ENCODE data around the gene PRKCE.

The PRKCE gene

DNA sequence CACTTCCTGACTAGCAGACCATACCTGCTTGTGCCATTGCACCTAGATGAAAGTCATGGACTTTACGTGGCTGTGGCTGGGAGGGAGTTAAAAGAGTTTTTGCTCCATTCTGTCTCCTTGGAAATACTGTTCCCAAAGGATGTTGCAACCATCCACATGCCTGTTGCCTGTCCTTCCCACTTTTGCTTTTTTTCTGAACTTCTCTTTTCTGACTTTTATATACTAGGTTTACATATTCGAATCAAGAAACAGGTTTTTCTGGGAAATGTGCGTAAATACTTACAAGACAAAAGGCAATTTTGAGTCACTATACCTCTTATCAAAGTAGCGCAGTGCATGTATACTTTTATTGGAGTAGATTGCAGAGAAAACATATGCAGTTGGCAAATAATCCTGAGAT is 244.8 kb downstream of the PRKCE start:
- Histone ChIP-seq H3K4me1 (ENCODE audit: control insufficient read depth in 1 of 2, insufficient read depth in 2 of 2, low read length in 2 of 2) (peaks cover 22 to 25% of the 10 kb centered on the region in 2 donors), H3K27ac (ENCODE audit: low read depth, low read length) (no peak overlapping the region), H3K9me3 (ENCODE audit: control insufficient read depth in 1 of 2, low read length in 2 of 2) (no peaks in the 10 kb centered on the region), H3K27me3 (ENCODE audit: control insufficient read depth in 1 of 2, insufficient read depth in 2 of 2, low read length in 2 of 2) (no peaks in the 10 kb centered on the region), H3K36me3 (ENCODE audit: control insufficient read depth in 1 of 2, insufficient read depth in 2 of 2, low read length in 2 of 2) (no peaks in the 10 kb centered on the region), H3K9ac (ENCODE audit: low read depth in 1 of 2, low read length in 2 of 2) (no peak overlapping the region), H3K4me3 (ENCODE audit: low read depth in 1 of 2, low read length in 2 of 2) (no peak overlapping the region)

DNA sequence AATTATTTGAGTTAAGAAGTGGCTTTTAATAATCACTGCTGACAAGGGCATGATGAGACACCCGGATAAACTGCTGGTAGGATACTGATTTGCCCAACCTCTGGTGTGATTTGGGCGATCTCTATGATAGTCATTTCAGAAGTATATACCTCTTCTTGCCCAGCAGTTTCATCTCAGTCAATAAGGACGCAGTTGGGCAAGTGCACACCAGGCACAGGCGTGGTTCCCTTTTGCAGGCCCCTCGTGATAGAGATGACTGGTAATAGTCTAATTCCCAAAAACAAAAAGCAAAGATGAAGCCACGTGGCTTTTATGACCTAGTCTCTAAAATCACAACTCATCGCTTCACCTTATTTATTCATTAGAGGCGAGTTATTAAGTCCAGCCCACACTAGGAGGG is 246.4 kb downstream of the PRKCE start:
- no peak overlapping the region for H3K4me3 ChIP-seq (ENCODE audit: low read depth in 1 of 2, low read length in 2 of 2)
- H3K9ac ChIP-seq (ENCODE audit: low read depth in 1 of 2, low read length in 2 of 2), result no peak overlapping the region
- H3K36me3 ChIP-seq (ENCODE audit: control insufficient read depth in 1 of 2, insufficient read depth in 2 of 2, low read length in 2 of 2), result no peaks in the 10 kb centered on the region
- peaks cover 7 to 10% of the 10 kb centered on the region in 2 donors for H3K4me1 ChIP-seq (ENCODE audit: control insufficient read depth in 1 of 2, insufficient read depth in 2 of 2, low read length in 2 of 2)
- H3K9me3 ChIP-seq (ENCODE audit: control insufficient read depth in 1 of 2, low read length in 2 of 2), result no peaks in the 10 kb centered on the region
- H3K27me3 ChIP-seq (ENCODE audit: control insufficient read depth in 1 of 2, insufficient read depth in 2 of 2, low read length in 2 of 2), result no peaks in the 10 kb centered on the region
- H3K27ac ChIP-seq (ENCODE audit: low read depth, low read length), result no peak overlapping the region

DNA sequence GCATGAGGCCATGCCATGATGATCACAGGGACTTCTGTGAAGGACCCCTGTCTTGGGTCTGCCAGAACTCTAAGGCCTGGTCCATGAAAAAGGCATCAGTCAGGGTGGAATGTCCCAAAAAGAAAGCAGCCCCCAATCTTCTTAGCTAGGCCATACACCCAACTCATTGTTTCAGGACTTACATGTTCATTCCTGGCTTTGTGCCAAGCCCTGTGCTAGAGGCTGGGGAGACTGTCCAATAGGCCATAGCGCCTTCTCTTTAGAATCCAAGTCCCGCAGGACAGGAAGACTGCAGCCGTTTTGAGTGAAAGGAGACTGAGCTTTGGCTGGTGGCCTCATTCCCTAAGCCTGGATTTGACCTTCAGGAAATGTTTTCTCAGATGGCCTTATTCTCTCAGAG is 247.3 kb downstream of the PRKCE start:
- H3K27ac ChIP-seq (ENCODE audit: low read depth, low read length), result no peak overlapping the region
- no peak overlapping the region for H3K9ac ChIP-seq (ENCODE audit: low read depth in 1 of 2, low read length in 2 of 2)
- H3K4me1 ChIP-seq (ENCODE audit: control insufficient read depth in 1 of 2, insufficient read depth in 2 of 2, low read length in 2 of 2), result peaks cover 4 to 7% of the 10 kb centered on the region in 2 donors
- no peaks in the 10 kb centered on the region for H3K27me3 ChIP-seq (ENCODE audit: control insufficient read depth in 1 of 2, insufficient read depth in 2 of 2, low read length in 2 of 2)
- H3K4me3 ChIP-seq (ENCODE audit: low read depth in 1 of 2, low read length in 2 of 2), result no peak overlapping the region
- H3K36me3 ChIP-seq (ENCODE audit: control insufficient read depth in 1 of 2, insufficient read depth in 2 of 2, low read length in 2 of 2), result no peaks in the 10 kb centered on the region
- H3K9me3 ChIP-seq (ENCODE audit: control insufficient read depth in 1 of 2, low read length in 2 of 2), result no peaks in the 10 kb centered on the region

GRCh38 chr2:45899926-45900325 is 248.5 kb downstream of the PRKCE start:
- Histone ChIP-seq H3K27ac (ENCODE audit: low read depth, low read length) (no peak overlapping the region), H3K9ac (ENCODE audit: low read depth in 1 of 2, low read length in 2 of 2) (no peak overlapping the region), H3K4me1 (ENCODE audit: control insufficient read depth in 1 of 2, insufficient read depth in 2 of 2, low read length in 2 of 2) (peaks cover 0 to 4% of the 10 kb centered on the region in 2 donors), H3K4me3 (ENCODE audit: low read depth in 1 of 2, low read length in 2 of 2) (no peak overlapping the region), H3K36me3 (ENCODE audit: control insufficient read depth in 1 of 2, insufficient read depth in 2 of 2, low read length in 2 of 2) (no peaks in the 10 kb centered on the region), H3K9me3 (ENCODE audit: control insufficient read depth in 1 of 2, low read length in 2 of 2) (no peaks in the 10 kb centered on the region), H3K27me3 (ENCODE audit: control insufficient read depth in 1 of 2, insufficient read depth in 2 of 2, low read length in 2 of 2) (no peaks in the 10 kb centered on the region)

- Histone ChIP-seq H3K9me3 (ENCODE audit: control insufficient read depth in 1 of 2, low read length in 2 of 2) (no peaks in the 10 kb centered on the region), H3K36me3 (ENCODE audit: control insufficient read depth in 1 of 2, insufficient read depth in 2 of 2, low read length in 2 of 2) (no peaks in the 10 kb centered on the region), H3K4me1 (ENCODE audit: control insufficient read depth in 1 of 2, insufficient read depth in 2 of 2, low read length in 2 of 2) (no peaks in the 10 kb centered on the region), H3K4me3 (ENCODE audit: low read depth in 1 of 2, low read length in 2 of 2) (no peak overlapping the region), H3K27me3 (ENCODE audit: control insufficient read depth in 1 of 2, insufficient read depth in 2 of 2, low read length in 2 of 2) (no peaks in the 10 kb centered on the region), H3K27ac (ENCODE audit: low read depth, low read length) (no peak overlapping the region), H3K9ac (ENCODE audit: low read depth in 1 of 2, low read length in 2 of 2) (no peak overlapping the region)
Observed at GRCh38 chr2:45901468-45902032, 250.1 kb downstream of the PRKCE start.

DNA sequence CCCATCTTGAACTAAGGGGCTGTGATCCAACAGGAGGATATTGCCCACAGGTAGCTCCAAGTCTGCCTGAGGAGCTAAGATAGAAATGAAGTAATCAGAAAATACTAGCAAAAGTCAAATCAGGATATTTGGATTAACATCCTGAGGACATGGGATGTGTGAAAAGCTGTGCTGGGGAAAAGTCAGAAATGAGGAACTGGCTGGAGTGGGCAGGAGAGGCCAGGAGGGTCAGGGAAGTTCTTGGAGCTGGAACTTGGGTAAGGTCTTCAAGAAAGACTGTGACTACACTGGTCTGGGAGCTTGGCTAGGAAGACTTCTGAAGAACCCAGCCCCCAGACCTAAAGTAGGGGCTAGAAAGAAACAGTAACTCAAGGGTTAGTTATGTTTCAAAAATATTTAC is 250.9 kb downstream of the PRKCE start:
- Histone ChIP-seq H3K4me1 (ENCODE audit: control insufficient read depth in 1 of 2, insufficient read depth in 2 of 2, low read length in 2 of 2) (no peaks in the 10 kb centered on the region), H3K27ac (ENCODE audit: low read depth, low read length) (no peak overlapping the region), H3K27me3 (ENCODE audit: control insufficient read depth in 1 of 2, insufficient read depth in 2 of 2, low read length in 2 of 2) (no peaks in the 10 kb centered on the region), H3K9ac (ENCODE audit: low read depth in 1 of 2, low read length in 2 of 2) (no peak overlapping the region), H3K9me3 (ENCODE audit: control insufficient read depth in 1 of 2, low read length in 2 of 2) (no peaks in the 10 kb centered on the region), H3K36me3 (ENCODE audit: control insufficient read depth in 1 of 2, insufficient read depth in 2 of 2, low read length in 2 of 2) (no peaks in the 10 kb centered on the region), H3K4me3 (ENCODE audit: low read depth in 1 of 2, low read length in 2 of 2) (no peak overlapping the region)

GRCh38 chr2:45902781-45903375 is 251.4 kb downstream of the PRKCE start:
- Histone ChIP-seq H3K4me1 (ENCODE audit: control insufficient read depth in 1 of 2, insufficient read depth in 2 of 2, low read length in 2 of 2) (no peaks in the 10 kb centered on the region), H3K36me3 (ENCODE audit: control insufficient read depth in 1 of 2, insufficient read depth in 2 of 2, low read length in 2 of 2) (no peaks in the 10 kb centered on the region), H3K4me3 (ENCODE audit: low read depth in 1 of 2, low read length in 2 of 2) (no peak overlapping the region), H3K9ac (ENCODE audit: low read depth in 1 of 2, low read length in 2 of 2) (no peak overlapping the region), H3K27ac (ENCODE audit: low read depth, low read length) (no peak overlapping the region), H3K27me3 (ENCODE audit: control insufficient read depth in 1 of 2, insufficient read depth in 2 of 2, low read length in 2 of 2) (no peaks in the 10 kb centered on the region), H3K9me3 (ENCODE audit: control insufficient read depth in 1 of 2, low read length in 2 of 2) (no peaks in the 10 kb centered on the region)

DNA sequence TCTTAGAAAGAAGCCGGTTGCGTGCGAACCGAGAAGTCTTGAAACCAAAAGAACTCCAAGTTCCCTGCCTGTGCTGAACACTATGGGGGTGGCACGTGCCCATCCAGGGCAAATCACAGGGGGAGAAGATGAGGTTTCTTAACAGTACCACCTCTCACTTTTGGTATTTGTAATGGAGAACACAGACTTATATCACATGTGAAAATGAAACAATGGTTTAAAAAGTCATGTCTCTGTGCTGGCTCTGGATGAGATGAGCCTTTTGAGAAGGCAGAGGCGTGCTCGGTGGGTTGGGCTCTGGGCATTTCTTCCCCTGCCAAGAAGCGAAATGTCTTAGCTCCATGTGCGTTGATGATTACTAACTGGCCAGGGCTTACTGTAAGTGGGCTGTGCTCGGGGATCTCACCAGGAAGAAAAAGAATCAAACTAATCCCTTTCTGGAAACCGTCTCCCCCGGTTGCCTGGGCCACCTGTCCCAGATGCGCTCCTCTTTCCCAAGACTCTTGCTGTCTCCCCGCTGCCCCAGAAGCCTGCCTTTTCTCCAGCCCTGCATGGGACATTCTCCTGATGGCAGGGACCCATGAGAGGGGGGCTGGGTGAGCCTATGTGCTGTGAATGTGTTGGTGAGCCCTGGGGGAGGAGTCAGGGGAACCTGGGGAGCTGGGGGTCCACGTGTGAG is 252.9 kb downstream of the PRKCE start:
- no peak overlapping the region for H3K27ac ChIP-seq (ENCODE audit: low read depth, low read length)
- H3K9me3 ChIP-seq (ENCODE audit: control insufficient read depth in 1 of 2, low read length in 2 of 2), result no peaks in the 10 kb centered on the region
- no peaks in the 10 kb centered on the region for H3K36me3 ChIP-seq (ENCODE audit: control insufficient read depth in 1 of 2, insufficient read depth in 2 of 2, low read length in 2 of 2)
- H3K4me1 ChIP-seq (ENCODE audit: control insufficient read depth in 1 of 2, insufficient read depth in 2 of 2, low read length in 2 of 2), result peaks cover 0 to 3% of the 10 kb centered on the region in 2 donors
- H3K27me3 ChIP-seq (ENCODE audit: control insufficient read depth in 1 of 2, insufficient read depth in 2 of 2, low read length in 2 of 2), result no peaks in the 10 kb centered on the region
- no peak overlapping the region for H3K9ac ChIP-seq (ENCODE audit: low read depth in 1 of 2, low read length in 2 of 2)
- no peak overlapping the region for H3K4me3 ChIP-seq (ENCODE audit: low read depth in 1 of 2, low read length in 2 of 2)

GRCh38 chr2:45904946-45905631 is 253.6 kb downstream of the PRKCE start:
- no peak overlapping the region for H3K27ac ChIP-seq (ENCODE audit: low read depth, low read length)

DNA sequence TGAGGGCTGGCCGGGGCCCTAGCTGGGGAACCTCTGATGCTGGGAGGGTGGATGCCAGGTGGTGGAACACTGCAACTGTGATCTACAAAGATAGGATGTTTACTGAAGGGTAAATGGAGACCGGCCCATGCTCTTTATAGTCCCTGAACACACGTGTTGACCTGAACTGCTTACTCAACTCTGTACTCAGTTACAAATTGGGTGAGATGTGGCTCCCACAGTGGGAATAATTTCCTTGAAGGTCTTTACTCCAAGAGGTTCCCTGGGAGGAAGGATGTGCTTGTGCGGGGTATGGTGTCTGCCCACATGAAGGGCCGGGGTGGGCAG is 254.1 kb downstream of the PRKCE start:
- no peak overlapping the region for H3K4me3 ChIP-seq (ENCODE audit: low read depth in 1 of 2, low read length in 2 of 2)
- no peaks in the 10 kb centered on the region for H3K36me3 ChIP-seq (ENCODE audit: control insufficient read depth in 1 of 2, insufficient read depth in 2 of 2, low read length in 2 of 2)
- no peaks in the 10 kb centered on the region for H3K9me3 ChIP-seq (ENCODE audit: control insufficient read depth in 1 of 2, low read length in 2 of 2)
- H3K27ac ChIP-seq (ENCODE audit: low read depth, low read length), result no peak overlapping the region
- H3K4me1 ChIP-seq (ENCODE audit: control insufficient read depth in 1 of 2, insufficient read depth in 2 of 2, low read length in 2 of 2), result peaks cover 5 to 15% of the 10 kb centered on the region in 2 donors
- no peaks in the 10 kb centered on the region for H3K27me3 ChIP-seq (ENCODE audit: control insufficient read depth in 1 of 2, insufficient read depth in 2 of 2, low read length in 2 of 2)
- no peak overlapping the region for H3K9ac ChIP-seq (ENCODE audit: low read depth in 1 of 2, low read length in 2 of 2)

More at GRCh38 chr2:45904946-45905631, 253.6 kb downstream of the PRKCE start:
- no peaks in the 10 kb centered on the region for H3K27me3 ChIP-seq (ENCODE audit: control insufficient read depth in 1 of 2, insufficient read depth in 2 of 2, low read length in 2 of 2)
- peaks cover under 1 to 10% of the 10 kb centered on the region in 2 donors for H3K4me1 ChIP-seq (ENCODE audit: control insufficient read depth in 1 of 2, insufficient read depth in 2 of 2, low read length in 2 of 2)
- no peak overlapping the region for H3K4me3 ChIP-seq (ENCODE audit: low read depth in 1 of 2, low read length in 2 of 2)
- no peaks in the 10 kb centered on the region for H3K36me3 ChIP-seq (ENCODE audit: control insufficient read depth in 1 of 2, insufficient read depth in 2 of 2, low read length in 2 of 2)
- no peak overlapping the region for H3K9ac ChIP-seq (ENCODE audit: low read depth in 1 of 2, low read length in 2 of 2)
- no peaks in the 10 kb centered on the region for H3K9me3 ChIP-seq (ENCODE audit: control insufficient read depth in 1 of 2, low read length in 2 of 2)
